IPS-15b (cell line): ENCODE results near the gene DLGAP4.

Experiments used
- H3K27me3 ChIP-seq: one replicate; pipeline ENCODE4 v1.6.1; 2013; ENCODE audit warnings: low read length; ENCODE audit not compliant: control insufficient read depth, insufficient read depth
- H3K36me3 ChIP-seq: one replicate; pipeline ENCODE4 v1.6.1; 2013; ENCODE audit warnings: low read length; ENCODE audit not compliant: control insufficient read depth, insufficient read depth
- H3K4me1 ChIP-seq: one replicate; pipeline ENCODE4 v1.6.1; 2013; ENCODE audit warnings: mild to moderate bottlenecking, low read length; ENCODE audit not compliant: control insufficient read depth, insufficient read depth
- H3K4me3 ChIP-seq: one replicate; pipeline ENCODE4 v1.5.1; 2013; ENCODE audit warnings: low read depth, low read length
- H3K9ac ChIP-seq: one replicate; pipeline ENCODE4 v1.6.1; 2013; ENCODE audit warnings: low read depth, mild to moderate bottlenecking, low read length
- H3K9me3 ChIP-seq: one replicate; pipeline ENCODE4 v1.6.1; 2013; ENCODE audit warnings: mild to moderate bottlenecking, low read length; ENCODE audit not compliant: control insufficient read depth, insufficient read depth

The DLGAP4 gene

DNA sequence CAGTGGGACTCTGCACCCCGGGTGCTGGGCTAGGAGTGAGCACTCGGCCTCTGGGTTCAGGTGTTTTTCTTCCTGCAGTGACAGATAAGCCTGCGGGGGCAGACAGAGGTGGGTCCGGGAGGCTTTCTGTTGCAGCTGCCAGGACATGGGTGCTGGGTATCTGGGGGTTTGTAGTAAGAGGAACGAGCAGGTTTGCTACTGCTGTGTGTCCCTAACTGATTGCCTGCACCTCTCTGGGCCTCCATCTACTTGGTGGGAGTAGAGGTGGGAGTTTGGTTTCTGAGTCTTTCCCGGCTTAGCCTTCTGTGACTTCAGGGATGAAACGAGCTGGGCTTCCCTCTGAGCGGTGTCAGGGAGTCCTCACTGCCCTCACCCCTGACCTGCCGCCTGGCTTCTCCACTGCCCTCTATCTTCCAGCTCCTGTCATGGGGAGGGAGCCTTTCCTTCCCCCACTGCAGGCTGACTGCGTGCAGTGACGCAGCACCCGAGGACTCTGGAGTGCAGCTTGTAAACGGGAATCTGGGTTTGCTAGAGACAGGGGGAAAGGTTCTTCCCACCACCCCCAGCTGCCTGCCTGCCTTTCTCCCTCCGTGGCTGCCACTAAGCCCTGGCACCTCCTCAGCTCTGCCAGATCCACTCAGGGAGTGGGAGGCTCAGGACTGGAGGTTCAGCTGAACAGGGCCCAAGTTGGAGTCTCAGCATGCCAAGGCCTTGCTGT, 6.7 kb downstream of the DLGAP4 start:
- H3K9ac ChIP-seq, result no peak overlapping the region
- H3K27me3 ChIP-seq, result peaks cover 7% of the 10 kb centered on the region
- H3K36me3 ChIP-seq, result no peaks in the 10 kb centered on the region
- H3K4me3 ChIP-seq, result no peak overlapping the region
- H3K4me1 ChIP-seq, result peaks cover 4% of the 10 kb centered on the region
- no peaks in the 10 kb centered on the region for H3K9me3 ChIP-seq

DNA sequence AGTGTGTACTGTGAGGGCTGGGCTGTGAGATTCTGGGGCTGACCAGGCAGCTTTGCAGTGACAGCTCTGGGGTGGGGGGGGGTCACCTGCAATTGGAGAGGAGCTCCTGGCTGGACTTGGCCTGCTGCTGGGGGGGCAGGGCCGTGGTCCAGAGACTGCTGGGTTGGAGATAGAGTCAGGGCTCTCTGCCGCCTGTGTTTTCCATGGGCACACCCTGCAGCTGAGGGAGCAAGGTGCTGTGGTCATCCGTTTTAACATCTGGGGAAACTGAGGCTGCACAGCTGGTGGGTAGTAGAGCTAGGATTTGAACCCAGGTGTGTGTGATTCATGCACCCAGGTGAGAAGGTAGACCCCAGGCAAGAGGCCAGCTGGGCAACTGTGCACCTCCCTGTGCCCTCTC, 7.3 kb downstream of the DLGAP4 start:
- no peak overlapping the region for H3K4me3 ChIP-seq
- peaks cover under 1% of the 10 kb centered on the region for H3K4me1 ChIP-seq
- no peak overlapping the region for H3K9ac ChIP-seq
- H3K27me3 ChIP-seq, result peaks cover 2% of the 10 kb centered on the region
- H3K36me3 ChIP-seq, result no peaks in the 10 kb centered on the region
- no peaks in the 10 kb centered on the region for H3K9me3 ChIP-seq

DNA sequence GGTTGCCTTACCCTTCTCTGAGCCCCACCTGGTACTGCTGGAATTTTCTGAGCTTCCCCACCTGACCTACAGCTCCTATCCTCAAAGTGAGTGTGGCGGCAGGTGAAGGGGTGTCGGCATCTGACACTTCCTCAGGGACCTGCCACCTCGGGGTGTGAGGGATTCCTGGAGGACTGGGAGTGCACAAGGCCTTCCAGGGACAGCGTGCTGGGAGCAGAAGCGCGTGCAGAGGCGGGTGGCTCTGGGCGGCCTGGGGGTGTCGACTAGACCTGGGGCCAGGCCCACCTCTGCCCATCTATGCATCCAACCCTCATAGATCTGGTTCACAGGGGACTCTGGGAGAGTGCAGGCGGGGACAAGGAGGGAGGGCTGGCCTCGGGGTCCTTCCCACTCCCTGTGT, 7.8 kb downstream of the DLGAP4 start:
- Histone ChIP-seq H3K36me3 (no peaks in the 10 kb centered on the region), H3K9ac (no peak overlapping the region), H3K9me3 (no peaks in the 10 kb centered on the region), H3K4me1 (no peaks in the 10 kb centered on the region), H3K27me3 (no peaks in the 10 kb centered on the region), H3K4me3 (no peak overlapping the region)

DNA sequence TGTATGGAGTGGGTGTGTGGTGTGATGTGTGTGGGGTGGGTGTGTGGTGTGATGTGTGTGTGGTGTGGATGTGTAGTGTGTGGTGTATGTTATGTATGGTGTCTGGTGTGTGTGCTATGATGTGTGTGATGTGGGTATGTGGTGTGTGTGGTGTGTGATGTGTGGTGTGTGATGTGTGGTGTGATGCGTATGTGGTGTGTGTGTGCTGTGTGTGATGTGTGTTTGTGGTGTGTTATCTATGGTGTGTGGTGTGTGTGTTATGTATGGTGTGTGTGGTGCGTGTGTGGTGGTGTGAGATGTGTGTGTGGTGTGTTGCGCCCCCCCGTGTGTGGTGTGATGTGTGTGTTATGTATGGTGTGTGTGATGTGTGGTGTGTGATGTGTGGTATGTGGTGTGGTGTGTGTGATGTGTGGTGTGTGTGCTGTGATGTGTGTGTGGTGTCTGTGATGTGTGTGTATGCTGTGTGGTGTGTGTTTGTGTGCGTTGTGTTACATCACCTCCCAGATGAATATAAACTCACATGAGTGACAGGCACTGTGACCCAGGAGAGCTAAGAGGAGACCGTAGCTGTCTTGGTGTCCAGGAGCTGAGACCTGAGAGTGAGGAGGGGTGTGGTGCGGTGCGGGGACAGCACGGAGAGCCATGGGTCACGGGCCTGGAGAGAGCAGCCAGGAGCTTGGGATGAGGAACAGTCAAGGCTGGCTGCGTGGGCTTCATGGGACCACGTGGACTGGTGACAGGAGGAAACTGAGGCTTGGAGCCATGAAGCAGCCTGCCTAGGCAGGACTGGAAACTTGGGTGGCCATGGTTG, 8.8 kb downstream of the DLGAP4 start:
- H3K27me3 ChIP-seq, result no peaks in the 10 kb centered on the region
- no peak overlapping the region for H3K4me3 ChIP-seq

DNA sequence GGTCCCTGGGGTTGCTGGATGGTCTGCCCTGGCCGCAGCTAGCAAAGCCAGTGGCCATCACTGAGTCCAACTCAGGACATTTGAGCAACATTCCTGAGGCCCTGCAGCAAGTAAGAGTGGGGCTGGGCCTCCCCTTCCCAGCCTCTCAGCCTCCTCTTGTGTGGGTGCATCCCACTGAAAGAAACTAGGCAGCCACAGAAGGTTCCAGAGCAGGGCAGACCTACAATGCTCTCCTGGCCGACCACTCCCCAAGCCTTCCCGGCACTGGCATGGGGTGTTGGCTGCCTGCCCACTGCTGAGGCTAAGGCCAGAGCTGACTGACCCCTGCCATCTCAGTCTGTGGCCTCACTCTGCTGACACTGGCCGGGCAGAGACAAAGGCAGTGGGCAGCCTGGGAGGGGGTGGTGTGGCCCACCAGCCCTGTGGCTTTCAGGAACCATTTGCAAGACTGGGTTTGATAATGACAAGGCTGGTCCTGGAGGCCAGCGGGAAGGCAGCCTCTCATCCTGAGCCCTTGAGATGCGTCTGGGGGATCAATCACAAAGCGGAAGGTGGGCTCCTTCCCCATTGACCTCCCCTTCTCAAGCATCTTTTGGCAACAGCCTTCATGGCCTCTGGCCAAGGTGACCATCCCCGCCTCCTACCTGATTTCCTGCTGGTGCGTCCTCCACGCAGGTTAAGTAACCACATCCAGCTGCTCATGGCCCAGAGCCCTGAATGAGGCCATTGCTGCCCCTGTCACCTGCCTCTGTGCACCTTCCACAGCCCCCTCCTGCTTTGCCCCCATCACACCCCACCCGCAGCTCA, 9.6 kb downstream of the DLGAP4 start:
- H3K4me3 ChIP-seq, result no peak overlapping the region
- H3K36me3 ChIP-seq, result no peaks in the 10 kb centered on the region
- no peak overlapping the region for H3K9ac ChIP-seq
- H3K4me1 ChIP-seq, result peaks cover 2% of the 10 kb centered on the region
- no peaks in the 10 kb centered on the region for H3K27me3 ChIP-seq
- no peaks in the 10 kb centered on the region for H3K9me3 ChIP-seq

More for the DNA sequence above, 8.8 kb downstream of the DLGAP4 start:
- no peaks in the 10 kb centered on the region for H3K36me3 ChIP-seq
- H3K9ac ChIP-seq, result no peak overlapping the region
- H3K4me1 ChIP-seq, result peaks cover 2% of the 10 kb centered on the region
- no peaks in the 10 kb centered on the region for H3K9me3 ChIP-seq

DNA sequence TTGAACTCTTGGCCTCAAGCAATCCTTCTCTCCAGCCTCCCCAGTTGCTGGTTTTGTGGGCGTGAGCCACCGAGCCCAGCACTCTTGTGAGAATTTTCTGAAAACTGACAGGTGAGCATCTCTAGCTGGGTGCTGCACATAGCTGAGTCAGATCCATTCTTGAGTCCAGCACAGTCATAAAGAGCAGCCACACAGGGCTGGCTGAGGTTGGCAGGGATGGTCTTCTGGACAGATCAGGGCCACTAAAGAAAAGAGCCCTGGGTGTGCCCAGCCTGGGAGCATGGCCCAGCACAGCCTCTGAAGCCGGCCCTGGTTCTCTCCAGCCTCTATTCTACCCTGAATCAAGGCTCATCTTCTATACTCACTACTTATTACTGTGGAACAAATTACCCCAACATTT, 11.5 kb downstream of the DLGAP4 start:
- no peaks in the 10 kb centered on the region for H3K27me3 ChIP-seq

DNA sequence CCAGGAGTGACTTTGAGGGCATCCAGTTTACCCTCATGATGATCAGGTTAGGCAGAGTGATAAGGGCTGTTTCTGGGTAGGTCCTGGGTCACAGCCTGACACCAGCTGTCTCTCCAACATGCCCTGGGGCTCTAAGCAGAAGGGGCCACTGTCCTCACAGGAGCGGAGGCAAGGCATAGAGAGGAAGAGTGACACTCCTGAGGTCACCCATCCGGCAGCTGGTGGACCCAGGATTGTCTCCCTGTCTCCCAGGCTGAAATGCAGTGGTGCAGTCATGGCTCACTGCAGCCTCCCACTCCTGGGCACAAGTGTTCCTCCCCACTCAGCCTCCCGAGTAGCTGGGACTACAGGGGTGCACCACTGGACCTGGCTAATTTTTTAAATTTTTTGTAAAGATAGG, 12.0 kb downstream of the DLGAP4 start:
- Histone ChIP-seq H3K4me1 (peaks cover 2% of the 10 kb centered on the region), H3K36me3 (no peaks in the 10 kb centered on the region)

More for the DNA sequence above, 11.5 kb downstream of the DLGAP4 start:
- Histone ChIP-seq H3K4me1 (peaks cover 2% of the 10 kb centered on the region), H3K4me3 (no peak overlapping the region), H3K9me3 (no peaks in the 10 kb centered on the region), H3K36me3 (no peaks in the 10 kb centered on the region), H3K9ac (no peak overlapping the region)

DNA sequence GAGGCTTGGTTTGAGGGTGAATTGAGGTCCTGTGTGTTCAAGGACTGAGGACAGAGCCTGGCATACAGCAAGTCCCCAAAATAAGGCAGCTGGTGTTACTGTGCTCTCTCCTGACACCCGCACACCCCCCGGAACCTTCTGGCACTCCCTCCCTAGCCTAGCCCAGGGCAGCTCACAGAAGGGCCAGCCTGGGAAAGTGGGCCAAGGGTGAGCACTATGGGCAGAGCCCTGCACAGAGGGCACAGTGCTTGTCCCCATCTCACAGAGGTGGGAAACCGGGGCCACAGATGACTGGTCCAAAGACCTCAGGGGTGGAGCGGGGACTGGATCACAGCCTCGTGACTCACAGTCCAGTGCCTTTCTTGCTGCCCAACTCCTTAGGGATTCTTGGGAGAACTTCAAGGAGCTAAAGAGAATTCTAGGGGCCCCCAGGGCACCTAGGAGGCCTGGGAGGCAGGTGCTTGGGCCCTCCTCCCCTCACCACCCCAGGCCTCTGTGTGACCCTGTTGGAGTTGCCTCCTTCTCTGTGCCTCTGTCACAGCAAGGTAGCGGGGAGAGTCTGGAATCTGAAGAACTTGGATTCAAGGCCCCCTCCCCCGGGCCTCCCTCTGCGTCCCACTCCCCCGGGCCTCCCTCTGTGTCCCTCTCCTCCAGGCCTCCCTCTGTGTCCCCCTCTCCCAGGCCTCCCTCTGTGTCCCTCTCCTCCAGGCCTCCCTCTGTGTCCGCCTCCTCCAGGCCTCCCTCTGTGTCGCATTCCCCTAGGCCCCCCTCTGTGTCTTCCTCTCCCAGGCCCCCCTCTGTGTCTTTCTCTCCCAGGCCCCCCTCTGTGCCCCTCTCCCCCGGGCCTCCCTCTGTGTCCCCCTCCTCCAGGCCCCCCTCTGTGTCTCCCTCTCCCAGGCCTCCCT, 13.5 kb downstream of the DLGAP4 start:
- Histone ChIP-seq H3K36me3 (no peaks in the 10 kb centered on the region), H3K4me3 (no peak overlapping the region), H3K4me1 (peaks cover 2% of the 10 kb centered on the region), H3K27me3 (no peaks in the 10 kb centered on the region), H3K9ac (peak overlapping the region; percentile 12), H3K9me3 (no peaks in the 10 kb centered on the region)

More for the DNA sequence above, 12.0 kb downstream of the DLGAP4 start:
- H3K9ac ChIP-seq, result no peak overlapping the region
- no peak overlapping the region for H3K4me3 ChIP-seq
- no peaks in the 10 kb centered on the region for H3K27me3 ChIP-seq
- H3K9me3 ChIP-seq, result no peaks in the 10 kb centered on the region

DNA sequence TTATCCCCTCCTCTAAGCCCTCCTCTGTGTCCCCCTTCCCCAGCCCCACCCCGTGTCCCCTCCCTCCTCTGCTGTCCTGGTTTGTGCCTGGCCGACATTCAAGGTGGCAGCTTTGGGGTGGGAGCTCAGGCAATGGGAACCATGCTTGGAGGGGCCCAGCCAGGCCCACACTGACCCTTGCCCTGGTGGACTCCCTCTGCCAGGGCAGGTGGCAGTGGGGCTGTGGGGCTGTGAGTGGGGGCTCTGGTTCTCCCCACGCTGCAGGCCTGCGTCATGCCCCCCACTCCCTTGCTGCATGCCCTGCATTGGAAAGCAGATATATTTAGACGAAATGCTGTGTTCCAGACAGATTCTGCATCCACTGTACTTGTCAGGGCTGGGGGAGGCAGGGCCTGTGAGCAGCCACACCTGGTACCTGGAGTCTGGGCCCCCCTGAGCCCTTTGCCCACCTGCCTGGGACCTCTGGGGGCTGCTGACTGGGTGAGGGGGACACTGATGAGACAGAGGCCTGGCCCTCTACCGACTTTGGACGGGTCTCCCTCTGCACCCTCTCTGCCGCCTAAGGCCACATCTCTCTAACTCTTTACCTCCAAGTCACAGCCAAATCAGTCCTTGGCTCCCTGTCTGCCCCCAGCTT, 14.2 kb downstream of the DLGAP4 start:
- no peaks in the 10 kb centered on the region for H3K27me3 ChIP-seq
- H3K9ac ChIP-seq, result no peak overlapping the region
- H3K9me3 ChIP-seq, result no peaks in the 10 kb centered on the region
- H3K4me3 ChIP-seq, result no peak overlapping the region
- peaks cover 2% of the 10 kb centered on the region for H3K4me1 ChIP-seq
- H3K36me3 ChIP-seq, result no peaks in the 10 kb centered on the region

DNA sequence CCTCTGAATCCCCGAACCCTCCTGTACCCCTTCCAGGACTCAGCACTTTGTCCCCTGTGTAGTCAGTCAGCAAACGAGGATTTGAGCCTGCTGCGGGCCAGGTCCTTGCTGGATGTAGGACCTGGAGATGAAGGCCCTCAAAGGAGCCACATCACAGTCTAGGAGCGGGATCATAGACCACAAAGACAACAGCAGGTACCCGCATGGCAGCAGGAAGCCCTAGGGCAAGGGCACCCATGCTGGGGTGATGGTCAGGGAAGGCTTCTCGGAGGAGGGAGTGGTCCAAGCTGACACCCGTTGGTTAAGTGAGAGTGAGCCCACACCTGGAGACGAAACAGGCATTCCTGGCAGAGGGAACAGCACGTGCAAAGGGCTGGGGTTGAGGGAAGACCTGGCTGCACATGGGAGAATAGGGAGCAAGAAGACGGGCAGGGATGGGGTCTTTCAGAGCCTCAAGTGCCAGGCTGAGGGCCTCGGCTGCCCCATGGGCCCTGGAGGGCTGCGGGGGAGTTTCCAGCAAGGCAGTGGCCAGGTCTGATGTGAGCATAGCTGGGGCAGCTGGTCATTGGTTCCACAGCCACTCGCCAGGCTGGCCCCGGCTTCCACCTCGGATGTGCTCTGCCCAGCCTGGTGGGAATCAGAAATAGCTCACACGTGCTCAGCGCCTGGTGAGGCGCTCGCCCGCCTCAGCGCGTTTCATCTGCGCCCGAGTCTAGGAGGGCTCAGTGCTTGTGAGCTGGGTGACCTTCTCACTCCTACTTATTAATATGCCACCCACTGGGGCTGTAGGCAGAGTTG, 15.0 kb downstream of the DLGAP4 start:
- Histone ChIP-seq H3K36me3 (no peaks in the 10 kb centered on the region), H3K9me3 (no peaks in the 10 kb centered on the region), H3K4me3 (no peak overlapping the region), H3K4me1 (peaks cover 2% of the 10 kb centered on the region), H3K27me3 (no peaks in the 10 kb centered on the region), H3K9ac (no peak overlapping the region)
